Liver (tissue), 9 donors: ENCODE data around the gene U2AF2. TPM values are rescaled to one million over a fixed set of nuclear protein-coding genes. Genes with fewer than 3 reads are reported as not detected.

Source experiments
- DNase-seq: peaks from one replicate; pipeline ENCODE4 v3.0.0-alpha.2; 2017; ENCODE audit warnings: low spot score
- H3K27ac ChIP-seq, 2 donors: one replicate each; pipeline ENCODE4 v1.7.0; 2013; ENCODE audit warnings: inconsistent platforms in 2 of 2, low read length in 2 of 2, control low read depth in 1 of 2, low read depth in 1 of 2, mild to moderate bottlenecking in 1 of 2
- H3K27me3 ChIP-seq, 4 donors: one replicate each; pipeline versions ENCODE4 v1.6.1 to v1.7.0; 2013; ENCODE audit warnings: low read length in 3 of 4, inconsistent platforms in 1 of 4, mild to moderate bottlenecking in 1 of 4, moderate library complexity in 1 of 4; ENCODE audit not compliant: control insufficient read depth in 4 of 4, insufficient read depth in 4 of 4
- H3K36me3 ChIP-seq, 4 donors: one replicate each; pipeline versions ENCODE4 v1.6.1 to v1.7.0; 2013; ENCODE audit warnings: low read length in 3 of 4, mild to moderate bottlenecking in 3 of 4, low read depth in 1 of 4, moderate library complexity in 1 of 4; ENCODE audit not compliant: control insufficient read depth in 4 of 4, insufficient read depth in 3 of 4
- H3K4me1 ChIP-seq, 4 donors: one replicate each; pipeline versions ENCODE4 v1.6.1 to v1.7.0; 2013; ENCODE audit warnings: low read length in 3 of 4, mild to moderate bottlenecking in 3 of 4, moderate library complexity in 1 of 4; ENCODE audit not compliant: control insufficient read depth in 4 of 4, insufficient read depth in 4 of 4
- H3K4me3 ChIP-seq, 3 donors: one replicate each; pipeline versions ENCODE4 v1.6.1 to v1.7.0; 2013; ENCODE audit warnings: low read length in 3 of 3, control low read depth in 1 of 3, low read depth in 1 of 3, mild to moderate bottlenecking in 1 of 3
- H3K9ac ChIP-seq, 2 donors: one replicate each; pipeline ENCODE4 v1.7.0; 2013; ENCODE audit warnings: low read length in 2 of 2, mild to moderate bottlenecking in 2 of 2, moderate library complexity in 2 of 2, control low read depth in 1 of 2, low read depth in 1 of 2
- H3K9me3 ChIP-seq, 4 donors: one replicate each; pipeline versions ENCODE4 v1.6.1 to v1.7.0; 2013; ENCODE audit warnings: low read length in 3 of 4; ENCODE audit not compliant: control insufficient read depth in 4 of 4
- ATF3 ChIP-seq: IDR thresholded peaks from 2 replicates; pipeline ENCODE4 v1.6.1; 2016; ENCODE audit warnings: antibody characterized with exemption
- CTCF ChIP-seq: fragments of 150-350 bp; IDR thresholded peaks from 2 replicates; pipeline ENCODE4 v1.5.1; 2017; ENCODE audit warnings: improper control_type of control experiment, low read depth, low read length; ENCODE audit not compliant: missing input control
- EGR1 ChIP-seq, 2 donors: IDR thresholded peaks; 2 replicates each; pipeline ENCODE4 v1.6.1; 2016 to 2018; ENCODE audit warnings: antibody characterized with exemption in 2 of 2, low read depth in 2 of 2
- FOXA1 ChIP-seq: IDR thresholded peaks from 2 replicates; pipeline ENCODE4 v1.6.1; 2016; ENCODE audit warnings: antibody characterized with exemption
- HNF4G ChIP-seq: IDR thresholded peaks from 2 replicates; pipeline ENCODE4 v1.6.1; 2016; ENCODE audit warnings: antibody characterized with exemption
- REST ChIP-seq: IDR thresholded peaks from 2 replicates; pipeline ENCODE4 v1.6.1; 2016; ENCODE audit warnings: antibody characterized with exemption, mild to moderate bottlenecking
- SP1 ChIP-seq: IDR thresholded peaks from 2 replicates; pipeline ENCODE4 v1.6.1; 2018; ENCODE audit warnings: antibody characterized with exemption, mild to moderate bottlenecking
- TAF1 ChIP-seq: conservative IDR thresholded peaks from 2 replicates; pipeline ENCODE4 v1.6.1; 2016; ENCODE audit warnings: antibody characterized with exemption, mild to moderate bottlenecking
- YY1 ChIP-seq: IDR thresholded peaks from 2 replicates; pipeline ENCODE4 v1.6.1; 2016; ENCODE audit warnings: antibody characterized with exemption, mild to moderate bottlenecking
- WGBS: extraction: QIAGEN DNeasy Blood & Tissue Kit; methylation state at CpG from one replicate; pipeline ENCODE4 v1.1.7; 2013; 5-methylcytosine and 5-hydroxymethylcytosine counted together
- polyA plus RNA-seq, 2 donors: library from polyadenylated mRNA; stranded (reverse) in 1 of 2; unstranded in 1 of 2; fragments of 200-250 nt in 1 of 2; fragments of >200 nt in 1 of 2; fragmentation: Nextera tagmentation in 1 of 2; extraction: Ambion mirVana in 1 of 2; gene quantifications; one replicate each; pipeline versions ENCODE4 v1.2.1 to v1.2.3, GENCODE V29; 2013 to 2015
- total RNA-seq, 2 donors: library from RNA; depleted of rRNA; stranded (reverse); fragments of >200 nt; gene quantifications; one replicate each; pipeline ENCODE4 v1.2.3, GENCODE V29; 2014
- donor health status: healthy.
- donor health status: healthy.
- donor health status: healthy.
- donor health status: healthy.
- donor health status: healthy.

The U2AF2 gene
- total and polyA plus RNA-seq, 4 donors = 8.6 to 66.6 (median 51.2) TPM

GRCh38 chr19:55645512-55645881 is 9.3 kb upstream of the U2AF2 start:
- no peak overlapping the region for H3K4me3 ChIP-seq
- 77% methylated on average over 5 of the region's 5 CpGs for WGBS
- no peaks in the 10 kb centered on the region for H3K9me3 ChIP-seq
- peaks cover 0 to 9% (median under 1%) of the 10 kb centered on the region in 4 donors for H3K36me3 ChIP-seq
- H3K4me1 ChIP-seq = peaks cover 22 to 63% (median 53%) of the 10 kb centered on the region in 4 donors
- no peaks in the 10 kb centered on the region for H3K27me3 ChIP-seq
- no peak overlapping the region for H3K27ac ChIP-seq
- TF ChIP-seq TAF1 (no peak), CTCF (no peak), EGR1 (IDR thresholded peaks at IDR 0.05; ENCODE audit: low read depth in 2 of 2) (no peak)
- DNase-seq = no peak
- H3K9ac ChIP-seq = no peak overlapping the region

GRCh38 chr19:55646889-55647731 is 7.7 kb upstream of the U2AF2 start:
- Histone ChIP-seq H3K4me1 (peaks cover 22 to 52% (median 44%) of the 10 kb centered on the region in 4 donors), H3K27ac (peak overlapping the region; percentile 75 to 86), H3K27me3 (no peaks in the 10 kb centered on the region), H3K4me3 (peak overlapping the region; percentile 66 to 89 (median 86)), H3K9me3 (no peaks in the 10 kb centered on the region), H3K36me3 (peaks cover 0 to 9% (median under 1%) of the 10 kb centered on the region in 4 donors), H3K9ac (peak overlapping the region; percentile 71 to 87)
- no peak for DNase-seq
- no peak for TF ChIP-seq CTCF
- TF ChIP-seq TAF1 = no peak
- no peak for TF ChIP-seq ATF3
- TF ChIP-seq HNF4G = no peak
- TF ChIP-seq REST = no peak
- TF ChIP-seq SP1 = no peak
- TF ChIP-seq YY1 = no peak
- no peak for TF ChIP-seq FOXA1
- 49% methylated on average over 14 of the region's 14 CpGs for WGBS
